Neural progenitor cell (in vitro differentiated cells): ENCODE data around the gene FAU.

Experiments used
- CTCF ChIP-seq: fragments of 200-600 bp; sonication (generic); IDR thresholded peaks from 2 replicates; pipeline ENCODE4 v1.5.1; 2017; ENCODE audit warnings: antibody characterized with exemption, mild to moderate bottlenecking
- EZH2phosphoT487 ChIP-seq: fragments of 200-600 bp; sonication (generic); IDR thresholded peaks from 2 replicates; pipeline ENCODE4 v1.6.1; 2017; ENCODE audit warnings: antibody characterized with exemption

- TF ChIP-seq CTCF (no peak), EZH2phosphoT487 (no peak)
Observed at GRCh38 chr11:65150509-65151299, 28.8 kb upstream of the FAU start.
